GM18870 (cell line): ENCODE measurements around the gene ADAMTS16.

Experiments
- ATAC-seq: cut with Tn5 transposase; IDR thresholded peaks from one replicate; pipeline ENCODE4 v1.9.1; 2021; ENCODE audit warnings: moderate library complexity; ENCODE audit not compliant: unreplicated experiment

Gene ADAMTS16

GRCh38 chr5:5276951-5277517, 136.9 kb downstream of the ADAMTS16 start:
- ATAC-seq, result no peak

- no peak for ATAC-seq
Observed at GRCh38 chr5:5278201-5278814, 138.2 kb downstream of the ADAMTS16 start.

GRCh38 chr5:5278815-5279381, 138.8 kb downstream of the ADAMTS16 start:
- no peak for ATAC-seq

- ATAC-seq, result no peak
Observed at GRCh38 chr5:5285906-5286305, 145.8 kb downstream of the ADAMTS16 start.

- no peak for ATAC-seq
Observed at GRCh38 chr5:5287419-5287818, 147.3 kb downstream of the ADAMTS16 start.

GRCh38 chr5:5288201-5288600, 148.1 kb downstream of the ADAMTS16 start:
- no peak for ATAC-seq

GRCh38 chr5:5289537-5289936, 149.4 kb downstream of the ADAMTS16 start:
- no peak for ATAC-seq

- ATAC-seq, result no peak
Observed at GRCh38 chr5:5290674-5291334, 150.7 kb downstream of the ADAMTS16 start.

GRCh38 chr5:5291357-5291756, 151.2 kb downstream of the ADAMTS16 start:
- ATAC-seq, result no peak

GRCh38 chr5:5293029-5293428, 152.9 kb downstream of the ADAMTS16 start:
- ATAC-seq, result no peak

GRCh38 chr5:5294429-5294828, 154.3 kb downstream of the ADAMTS16 start:
- ATAC-seq, result no peak

GRCh38 chr5:5295351-5295750, 155.2 kb downstream of the ADAMTS16 start:
- ATAC-seq, result no peak

- ATAC-seq, result no peak
Observed at GRCh38 chr5:5296051-5296450, 155.9 kb downstream of the ADAMTS16 start.

- no peak for ATAC-seq
Observed at GRCh38 chr5:5297432-5298067, 157.4 kb downstream of the ADAMTS16 start.

- ATAC-seq, result no peak
Observed at GRCh38 chr5:5298068-5298633, 158.0 kb downstream of the ADAMTS16 start.

GRCh38 chr5:5298841-5299541, 158.9 kb downstream of the ADAMTS16 start:
- no peak for ATAC-seq

GRCh38 chr5:5301176-5301575, 161.0 kb downstream of the ADAMTS16 start:
- no peak for ATAC-seq

GRCh38 chr5:5302201-5302600, 162.1 kb downstream of the ADAMTS16 start:
- ATAC-seq, result no peak

- no peak for ATAC-seq
Observed at GRCh38 chr5:5303242-5303641, 163.1 kb downstream of the ADAMTS16 start.

GRCh38 chr5:5304361-5305020, 164.4 kb downstream of the ADAMTS16 start:
- no peak for ATAC-seq
